Ovary (tissue), 9 donors: ENCODE data around the gene CDHR3. TPM values are rescaled to one million over a fixed set of nuclear protein-coding genes. Genes with fewer than 3 reads are reported as not detected.

ENCODE experiments used
- DNase-seq, 5 donors: peaks; one replicate each; pipeline ENCODE4 v3.0.0-alpha.2; 2019 to 2020
- H3K27ac ChIP-seq, 2 donors: fragments of 200-600 bp; one replicate each; pipeline versions ENCODE4 v1.5.1 to v1.8.0; 2019 to 2022
- H3K27me3 ChIP-seq: fragments of 200-600 bp; one replicate; pipeline ENCODE4 v1.8.0; 2022
- H3K36me3 ChIP-seq: fragments of 200-600 bp; sonication (generic); one replicate; pipeline ENCODE4 v1.5.1; 2019
- H3K4me1 ChIP-seq: one replicate; pipeline ENCODE4 v1.8.1; 2013; ENCODE audit warnings: mild to moderate bottlenecking, moderate library complexity; ENCODE audit not compliant: insufficient read depth
- H3K4me3 ChIP-seq: fragments of 200-600 bp; sonication (generic); one replicate; pipeline ENCODE4 v1.5.1; 2017
- H3K9me3 ChIP-seq, 2 donors: fragments of 200-600 bp in 1 of 2; sonication (generic) in 1 of 2; one replicate each; pipeline versions ENCODE4 v1.5.1 to v1.8.1; 2013 to 2019; ENCODE audit warnings: mild to moderate bottlenecking in 1 of 2, moderate library complexity in 1 of 2
- CTCF ChIP-seq, 3 donors: fragments of 450-650 bp in 2 of 3; fragments of 200-600 bp in 1 of 3; IDR thresholded peaks; one replicate each; pipeline versions ENCODE4 v1.5.1 to v1.8.0; 2016 to 2022; ENCODE audit warnings: antibody characterized with exemption in 3 of 3, mild to moderate bottlenecking in 1 of 3
- EP300 ChIP-seq: sonication (generic); formaldehyde crosslinking; IDR thresholded peaks from one replicate; pipeline ENCODE4 v1.6.1; 2017; ENCODE audit warnings: antibody characterized with exemption
- POLR2A ChIP-seq: fragments of 450-650 bp; IDR thresholded peaks from one replicate; pipeline ENCODE4 v1.6.1; 2017; ENCODE audit warnings: antibody characterized with exemption, mild to moderate bottlenecking, moderate library complexity
- WGBS, 3 donors: extraction: QIAGEN DNeasy Blood & Tissue Kit in 1 of 3; methylation state at CpG; one replicate each; pipeline versions ENCODE4 v1.1.5 to v1.1.7; 2013 to 2017; 5-methylcytosine and 5-hydroxymethylcytosine counted together
- intact Hi-C, 4 donors: fragments of 100-400 bp; cut with DNase I; formaldehyde crosslinking; loops; one replicate each; pipeline versions ENCODE4 v1.11.0 to v1.15.1; 2022 to 2023
- polyA plus RNA-seq, 2 donors: library from polyadenylated mRNA; stranded (reverse); fragments of 200-250 nt in 1 of 2; fragments of 350-450 nt in 1 of 2; fragmentation: Illumina TruSeq in 1 of 2; extraction: RNeasy Lipid Tissue Mini Kit (QIAGEN cat#74804) in 1 of 2; gene quantifications; one replicate each; pipeline ENCODE4 v1.2.3, GENCODE V29; 2013 to 2014
- total RNA-seq, 7 donors: library from RNA; depleted of rRNA in 2 of 7; stranded (reverse); fragments of >200 nt in 2 of 7; fragmentation: NEBNext Ultra II Directional in 3 of 7; extraction: Animal tissue kit (Norgen Biotek cat#: 25700) in 3 of 7; gene quantifications; one replicate each; pipeline versions ENCODE4 v1.1.0 to v1.2.4, GENCODE V29; 2016 to 2023
- donor health status: DM: no; HTN: no; CAD: no; lungs with moderate emphysema.
- donor health status: DM: no; HTN: no; CAD: no.
- donor health status: Bipolar disorder and iron deficiency.
- donor health status: DM: yes; HTN: yes; CAD: no.
- donor health status: DM: no; HTN: no; CAD: no.
- donor health status: DM: yes; HTN: yes; CAD: no.

CDHR3 gene
- total and polyA plus RNA-seq, 9 donors: 1.8 to 76.4 (median 8.6) TPM

- intact Hi-C loops: no loop called here
- no peak overlapping the region for H3K4me3 ChIP-seq
- DNase-seq: no peak
- H3K4me1 ChIP-seq: no peaks in the 10 kb centered on the region
- no peak for TF ChIP-seq EP300
- no peak for TF ChIP-seq POLR2A
- TF ChIP-seq CTCF (IDR thresholded peaks at IDR 0.05): no peak
- no peaks in the 10 kb centered on the region for H3K9me3 ChIP-seq
- no peaks in the 10 kb centered on the region for H3K27me3 ChIP-seq
- H3K36me3 ChIP-seq: no peaks in the 10 kb centered on the region
- 88 to 95% (median 90%) methylated on average over 3 of the region's 3 CpGs for WGBS, 3 donors
- no peak overlapping the region for H3K27ac ChIP-seq
Measured at GRCh38 chr7:106073701-106074100, 110.6 kb downstream of the CDHR3 start.

GRCh38 chr7:106074257-106074656 is 111.2 kb downstream of the CDHR3 start:
- WGBS, 3 donors: 91 to 96% (median 91%) methylated on average over 9 of the region's 9 CpGs
- H3K4me3 ChIP-seq: no peak overlapping the region
- DNase-seq: no peak
- intact Hi-C loops: no loop called here
- H3K36me3 ChIP-seq: no peaks in the 10 kb centered on the region
- TF ChIP-seq EP300: no peak
- no peak for TF ChIP-seq POLR2A
- no peak for TF ChIP-seq CTCF (IDR thresholded peaks at IDR 0.05)
- H3K9me3 ChIP-seq: no peaks in the 10 kb centered on the region
- H3K27me3 ChIP-seq: no peaks in the 10 kb centered on the region
- H3K27ac ChIP-seq: no peak overlapping the region
- H3K4me1 ChIP-seq: no peaks in the 10 kb centered on the region

GRCh38 chr7:106075937-106076336 is 112.9 kb downstream of the CDHR3 start:
- Histone ChIP-seq H3K27me3 (no peaks in the 10 kb centered on the region), H3K4me3 (no peak overlapping the region), H3K4me1 (peaks cover 2% of the 10 kb centered on the region), H3K27ac (no peak overlapping the region), H3K36me3 (no peaks in the 10 kb centered on the region), H3K9me3 (no peaks in the 10 kb centered on the region)
- TF ChIP-seq EP300 (no peak), CTCF (IDR thresholded peaks at IDR 0.05) (no peak), POLR2A (no peak)
- no peak for DNase-seq
- WGBS, 3 donors: 75 to 80% (median 79%) methylated on average over 2 of the region's 2 CpGs
- intact Hi-C loops: no loop called here

- Histone ChIP-seq H3K4me1 (peaks cover 2% of the 10 kb centered on the region), H3K27me3 (no peaks in the 10 kb centered on the region), H3K36me3 (no peaks in the 10 kb centered on the region), H3K4me3 (no peak overlapping the region), H3K9me3 (no peaks in the 10 kb centered on the region), H3K27ac (no peak overlapping the region)
- no peak for DNase-seq
- intact Hi-C loops: no loop called here
- WGBS, 3 donors: 80 to 85% (median 84%) methylated on average over 2 of the region's 2 CpGs
- no peak for TF ChIP-seq EP300
Measured at GRCh38 chr7:106076537-106076936, 113.5 kb downstream of the CDHR3 start.

GRCh38 chr7:106080300-106080987 is 117.4 kb downstream of the CDHR3 start:
- TF ChIP-seq CTCF (IDR thresholded peaks at IDR 0.05) (no peak), EP300 (no peak), POLR2A (no peak)
- Histone ChIP-seq H3K4me1 (peaks cover 2% of the 10 kb centered on the region), H3K27ac (no peak overlapping the region), H3K4me3 (no peak overlapping the region), H3K9me3 (no peaks in the 10 kb centered on the region), H3K27me3 (no peaks in the 10 kb centered on the region), H3K36me3 (no peaks in the 10 kb centered on the region)
- WGBS, 3 donors: 53 to 75% (median 72%) methylated on average over 6 of the region's 6 CpGs
- intact Hi-C loops: no loop called here
- no peak for DNase-seq
